Measurements from ENCODE around the gene NENF.

Gene NENF

DNA sequence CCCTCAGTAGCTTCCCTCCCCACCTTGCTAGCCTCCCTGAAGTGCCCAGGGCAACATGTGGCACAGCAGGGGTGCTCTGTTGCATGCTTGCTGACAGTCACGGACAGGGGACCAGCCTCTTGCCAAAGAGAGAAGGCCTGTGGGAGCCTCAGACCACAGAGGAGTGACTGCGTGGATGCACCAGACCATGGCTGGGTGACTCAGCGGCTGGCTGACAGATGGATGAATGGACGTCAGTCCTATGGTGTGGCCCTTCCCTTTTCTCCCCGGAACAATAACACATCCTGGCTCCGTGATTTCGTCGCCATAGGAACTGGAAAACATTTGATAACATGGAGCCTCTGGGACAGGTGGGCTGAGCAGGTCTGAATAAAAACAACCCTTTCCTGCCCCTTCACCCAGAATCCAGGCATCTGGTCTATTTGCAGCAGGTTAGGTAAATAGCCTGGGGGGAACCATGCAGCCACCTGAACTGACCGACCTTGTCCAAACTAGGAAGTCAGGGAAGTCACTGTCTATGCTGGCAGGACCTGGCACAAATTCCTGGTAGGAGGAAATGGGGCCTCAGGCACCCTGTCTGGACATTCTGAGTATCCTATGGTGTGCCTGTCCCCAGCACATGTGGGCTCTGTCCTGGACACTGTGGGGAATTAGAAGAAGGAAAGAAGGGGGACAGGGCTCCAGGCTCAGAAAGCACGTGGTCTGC is 53.3 kb downstream of the NENF start:
- Histone ChIP-seq H3F3A (ENCODE audit: insufficient read depth, low read length) (no peaks in the 10 kb centered on the region), H2AFZ (ENCODE audit: low read length) (no peak overlapping the region), H3K79me2 (ENCODE audit: insufficient read depth, low read length) (no peaks in the 10 kb centered on the region), H3K27ac (ENCODE audit: low read depth, low read length, poor library complexity, severe bottlenecking) (no peak overlapping the region), H3K9me3 (ENCODE audit: low read length) (no peaks in the 10 kb centered on the region), H3K9me2 (ENCODE audit: low read depth, low read length) (no peaks in the 10 kb centered on the region), H3K4me1 (ENCODE audit: insufficient read depth, low read length, severe bottlenecking) (no peaks in the 10 kb centered on the region), H3K4me2 (ENCODE audit: low read length) (no peak overlapping the region), H3K27me3 (ENCODE audit: insufficient read depth, low read length) (no peaks in the 10 kb centered on the region; the same call in 1 of the 2 replicates), H3K4me3 (ENCODE audit: low read depth, low read length, poor library complexity, severe bottlenecking) (no peak overlapping the region), H3K36me3 (ENCODE audit: insufficient read depth, low read length) (no peaks in the 10 kb centered on the region), H3K9ac (ENCODE audit: low read length) (no peak overlapping the region), H4K20me1 (ENCODE audit: insufficient read depth, low read length) (no peaks in the 10 kb centered on the region)
- TF ChIP-seq EZH2 (IDR thresholded peaks at IDR 0.05; ENCODE audit: borderline replicate concordance, low read length), result no peak
- no peak for TF ChIP-seq CTCF (IDR thresholded peaks at IDR 0.05; ENCODE audit: low read length)

DNA sequence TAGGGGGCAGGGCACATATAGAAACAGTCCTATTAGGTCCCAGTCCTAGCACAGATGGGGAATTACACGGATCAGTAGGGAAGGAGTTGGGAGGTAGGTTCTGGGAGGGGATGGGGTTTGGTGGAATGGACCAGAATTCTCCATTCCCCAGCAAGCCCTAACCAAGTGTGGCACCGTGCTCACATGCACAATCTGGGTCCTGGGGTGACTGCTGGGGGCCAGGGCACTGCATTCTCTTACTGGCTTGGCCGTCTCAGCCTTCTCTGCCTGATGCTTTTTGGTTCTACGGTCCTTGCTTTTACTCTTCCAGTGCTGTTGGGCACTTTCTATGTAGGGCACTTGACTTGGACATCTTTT is 53.9 kb downstream of the NENF start:
- Histone ChIP-seq H3K9me2 (ENCODE audit: low read depth, low read length) (no peaks in the 10 kb centered on the region), H2AFZ (ENCODE audit: low read length) (no peak overlapping the region), H3K4me1 (ENCODE audit: insufficient read depth, low read length, severe bottlenecking) (no peaks in the 10 kb centered on the region), H3K36me3 (ENCODE audit: insufficient read depth, low read length) (no peaks in the 10 kb centered on the region), H3K9me3 (ENCODE audit: low read length) (no peaks in the 10 kb centered on the region), H3K4me3 (ENCODE audit: low read depth, low read length, poor library complexity, severe bottlenecking) (no peak overlapping the region), H3K27me3 (ENCODE audit: insufficient read depth, low read length) (no peaks in the 10 kb centered on the region; the same call in 1 of the 2 replicates), H3K4me2 (ENCODE audit: low read length) (no peak overlapping the region), H3F3A (ENCODE audit: insufficient read depth, low read length) (no peaks in the 10 kb centered on the region), H4K20me1 (ENCODE audit: insufficient read depth, low read length) (no peaks in the 10 kb centered on the region), H3K9ac (ENCODE audit: low read length) (no peak overlapping the region), H3K79me2 (ENCODE audit: insufficient read depth, low read length) (no peaks in the 10 kb centered on the region), H3K27ac (ENCODE audit: low read depth, low read length, poor library complexity, severe bottlenecking) (no peak overlapping the region)
- TF ChIP-seq CTCF (IDR thresholded peaks at IDR 0.05; ENCODE audit: low read length), result no peak
- TF ChIP-seq EZH2 (IDR thresholded peaks at IDR 0.05; ENCODE audit: borderline replicate concordance, low read length), result no peak

- no peak overlapping the region for H3K27ac ChIP-seq (ENCODE audit: low read depth, low read length, poor library complexity, severe bottlenecking)
- no peak overlapping the region for H3K9ac ChIP-seq (ENCODE audit: low read length)
- no peaks in the 10 kb centered on the region for H3F3A ChIP-seq (ENCODE audit: insufficient read depth, low read length)
- no peak for TF ChIP-seq CTCF (IDR thresholded peaks at IDR 0.05; ENCODE audit: low read length)
- no peak for TF ChIP-seq EZH2 (IDR thresholded peaks at IDR 0.05; ENCODE audit: borderline replicate concordance, low read length)
- H3K79me2 ChIP-seq (ENCODE audit: insufficient read depth, low read length), result no peaks in the 10 kb centered on the region
- H3K4me2 ChIP-seq (ENCODE audit: low read length), result no peak overlapping the region
- no peaks in the 10 kb centered on the region for H3K9me2 ChIP-seq (ENCODE audit: low read depth, low read length)
- no peak overlapping the region for H3K4me3 ChIP-seq (ENCODE audit: low read depth, low read length, poor library complexity, severe bottlenecking)
- H3K36me3 ChIP-seq (ENCODE audit: insufficient read depth, low read length), result no peaks in the 10 kb centered on the region
- H3K9me3 ChIP-seq (ENCODE audit: low read length), result no peaks in the 10 kb centered on the region
- no peaks in the 10 kb centered on the region; the same call in 1 of the 2 replicates for H3K27me3 ChIP-seq (ENCODE audit: insufficient read depth, low read length)
- H3K4me1 ChIP-seq (ENCODE audit: insufficient read depth, low read length, severe bottlenecking), result no peaks in the 10 kb centered on the region
- no peak overlapping the region for H2AFZ ChIP-seq (ENCODE audit: low read length)
- H4K20me1 ChIP-seq (ENCODE audit: insufficient read depth, low read length), result no peaks in the 10 kb centered on the region
Measured at GRCh38 chr1:212487286-212487685, 54.6 kb downstream of the NENF start.
